Caco-2 (cell line): ENCODE measurements around the gene RNLS. TPM values are rescaled to one million over a fixed set of nuclear protein-coding genes. Genes with fewer than 3 reads are reported as not detected.
A peak's percentile ranks its signal among the peaks of the same experiment; 100 is the strongest.

Experiments used
- BruUV-seq: library from RNA; stranded (reverse); fragments of 400-500 nt; replicated peaks from 2 replicates; lab custom pipeline; 2021; lab: Mats Ljungman, UMichigan
- CTCF ChIA-PET: fragments of 300-600 bp; sonication (Branson Sonifier 250); formaldehyde crosslinking; loops from one replicate; lab custom pipeline; 2022; ENCODE audit warnings: antibody characterized with exemption; lab: Charles Lee
- POLR2A ChIA-PET: fragments of 300-600 bp; sonication (Branson Sonifier 250); formaldehyde crosslinking; loops from one replicate; lab custom pipeline; 2022; ENCODE audit warnings: antibody characterized with exemption; lab: Charles Lee
- DNase-seq, 2 experiments: peaks; one replicate each; pipeline versions ENCODE4 v3.0.0 to v3.0.0-alpha.2; 2020 to 2022
- H3K27me3 ChIP-seq: replicated peaks from 2 replicates; pipeline ENCODE4 v1.6.0; 2011; ENCODE audit warnings: low read length; ENCODE audit not compliant: control insufficient read depth, insufficient read depth
- H3K36me3 ChIP-seq: 2 replicates; pipeline ENCODE4 v1.5.1; 2011; ENCODE audit warnings: low read length; ENCODE audit not compliant: control insufficient read depth, insufficient read depth
- H3K4me1 ChIP-seq: fragments of 250-450 bp; sonication (Bioruptor Pico); 2 replicates; pipeline ENCODE4 v1.5.1; 2020; ENCODE audit warnings: mild to moderate bottlenecking
- H3K4me3 ChIP-seq: 2 replicates; pipeline ENCODE4 v1.5.1; 2011; ENCODE audit warnings: low read depth, mild to moderate bottlenecking, control low read depth, low read length
- H3K9me3 ChIP-seq: fragments of 250-450 bp; sonication (Bioruptor Pico); 2 replicates; pipeline ENCODE4 v1.5.1; 2020; ENCODE audit warnings: mild to moderate bottlenecking, moderate library complexity
- H3K27ac Mint-ChIP-seq: one replicate; pipeline ENCODE4 v1.8.0; 2022; ENCODE audit warnings: mixed read lengths; ENCODE audit not compliant: unreplicated experiment
- H3K27me3 Mint-ChIP-seq: one replicate; pipeline ENCODE4 v1.8.0; 2022; ENCODE audit warnings: mixed read lengths; ENCODE audit not compliant: insufficient read depth, unreplicated experiment
- H3K36me3 Mint-ChIP-seq: one replicate; pipeline ENCODE4 v1.8.0; 2022; ENCODE audit warnings: mild to moderate bottlenecking, mixed read lengths; ENCODE audit not compliant: insufficient read depth, unreplicated experiment
- H3K4me1 Mint-ChIP-seq: one replicate; pipeline ENCODE4 v1.8.0; 2022; ENCODE audit warnings: low read depth, mixed read lengths; ENCODE audit not compliant: unreplicated experiment
- H3K4me3 Mint-ChIP-seq: one replicate; pipeline ENCODE4 v1.8.0; 2022; ENCODE audit warnings: mild to moderate bottlenecking, moderate library complexity, mixed read lengths; ENCODE audit not compliant: unreplicated experiment
- H3K9me3 Mint-ChIP-seq: one replicate; pipeline ENCODE4 v1.8.0; 2022; ENCODE audit warnings: mixed read lengths; ENCODE audit not compliant: unreplicated experiment
- CTCF ChIP-seq, 2 experiments: fragments of 200-600 bp in 1 of 2; IDR thresholded peaks; 1 replicate in 1 of 2; 2 replicates in 1 of 2; pipeline versions ENCODE4 v1.5.1 to v1.8.0; 2011 to 2022; ENCODE audit warnings: antibody characterized with exemption in 1 of 2, control low read depth in 1 of 2, inconsistent platforms in 1 of 2, low read depth in 1 of 2, low read length in 1 of 2, mild to moderate bottlenecking in 1 of 2, moderate library complexity in 1 of 2; ENCODE audit not compliant: insufficient read depth in 1 of 2, severe bottlenecking in 1 of 2, unreplicated experiment in 1 of 2
- intact Hi-C: fragments of 100-400 bp; cut with micrococcal nuclease; formaldehyde crosslinking; loops from one replicate; pipeline ENCODE4 v1.10.0; 2022; ENCODE audit not compliant: unreplicated experiment
- total RNA-seq: library from RNA; stranded (reverse); gene quantifications from 2 replicates; pipeline ENCODE4 v1.2.3, GENCODE V29; 2022

RNLS gene
- total RNA-seq, 1 experiment from 2014 or later, result 5.7 TPM

- peaks cover 9% of the 10 kb centered on the region for H3K27me3 Mint-ChIP-seq
Observed at GRCh38 chr10:88582411-88582805, 710 bp downstream of the RNLS start.

GRCh38 chr10:88565072-88565471, 18.0 kb downstream of the RNLS start:
- peak; percentile 36 to 37 for TF ChIP-seq CTCF (IDR thresholded peaks at IDR 0.05; ENCODE audit: insufficient read depth in 1 of 2, low read depth in 1 of 2, low read length in 1 of 2, severe bottlenecking in 1 of 2, unreplicated experiment in 1 of 2)
- Mint-ChIP-seq H3K36me3 (no peaks in the 10 kb centered on the region), H3K27me3 (no peaks in the 10 kb centered on the region), H3K9me3 (no peaks in the 10 kb centered on the region), H3K4me3 (no peak overlapping the region), H3K4me1 (no peaks in the 10 kb centered on the region), H3K27ac (no peak overlapping the region)
- Histone ChIP-seq H3K4me1 (no peaks in the 10 kb centered on the region), H3K36me3 (no peaks in the 10 kb centered on the region), H3K4me3 (no peak overlapping the region), H3K9me3 (no peaks in the 10 kb centered on the region), H3K27me3 (no peaks in the 10 kb centered on the region)
- BruUV-seq, result no TSS peak
- no peak for DNase-seq
- intact Hi-C loops, result loop anchor here (1.0 to 2.0 kb wide), 5 partner anchors 124 to 367 kb away; no protein-coding TSS in a partner anchor
- CTCF ChIA-PET, result interaction anchor here (0.6 to 2.1 kb wide), 7 partner anchors 14 to 662 kb away, joined by 3 to 16 read pairs (median 5); partner anchors contain the start of gene RNLS
- POLR2A ChIA-PET, result no interaction called here

More at GRCh38 chr10:88582411-88582805, 710 bp downstream of the RNLS start:
- H3K27me3 ChIP-seq, result no peaks in the 10 kb centered on the region
- H3K9me3 ChIP-seq, result no peaks in the 10 kb centered on the region
- H3K27ac Mint-ChIP-seq, result no peak overlapping the region
- ChIA-PET CTCF (interaction anchor here (0.7 to 1.4 kb wide), 6 partner anchors 15 to 737 kb away, joined by 3 to 16 read pairs (median 3); no protein-coding TSS in a partner anchor), POLR2A (interaction anchor here (1.4 kb wide), 1 partner anchor 10 kb away, joined by 4 read pairs; no protein-coding TSS in a partner anchor)
- H3K4me1 ChIP-seq, result no peaks in the 10 kb centered on the region
- H3K4me1 Mint-ChIP-seq, result peaks cover 7% of the 10 kb centered on the region
- intact Hi-C loops, result loop anchor here (5.0 kb wide), 2 partner anchors 210 to 230 kb away; no protein-coding TSS in a partner anchor
- BruUV-seq, result no TSS peak
- H3K9me3 Mint-ChIP-seq, result no peaks in the 10 kb centered on the region
- DNase-seq, result no peak
- H3K4me3 Mint-ChIP-seq, result peak overlapping the region; percentile 88
- H3K36me3 Mint-ChIP-seq, result peaks cover 7% of the 10 kb centered on the region
- TF ChIP-seq CTCF (IDR thresholded peaks at IDR 0.05; ENCODE audit: insufficient read depth in 1 of 2, low read depth in 1 of 2, low read length in 1 of 2, severe bottlenecking in 1 of 2, unreplicated experiment in 1 of 2), result no peak
- no peaks in the 10 kb centered on the region for H3K36me3 ChIP-seq
- H3K4me3 ChIP-seq, result peak overlapping the region; percentile 74

GRCh38 chr10:88562152-88562551, 21.0 kb downstream of the RNLS start:
- no peak overlapping the region for H3K4me3 Mint-ChIP-seq
- Histone ChIP-seq H3K4me3 (no peak overlapping the region), H3K36me3 (no peaks in the 10 kb centered on the region), H3K4me1 (no peaks in the 10 kb centered on the region), H3K27me3 (no peaks in the 10 kb centered on the region), H3K9me3 (no peaks in the 10 kb centered on the region)
- CTCF ChIA-PET, result no interaction called here
- no peak for DNase-seq
- no TSS peak for BruUV-seq
- no peaks in the 10 kb centered on the region for H3K36me3 Mint-ChIP-seq
- H3K27me3 Mint-ChIP-seq, result peaks cover 4% of the 10 kb centered on the region
- no peaks in the 10 kb centered on the region for H3K9me3 Mint-ChIP-seq
- intact Hi-C loops, result no loop called here
- TF ChIP-seq CTCF (IDR thresholded peaks at IDR 0.05; ENCODE audit: insufficient read depth in 1 of 2, low read depth in 1 of 2, low read length in 1 of 2, severe bottlenecking in 1 of 2, unreplicated experiment in 1 of 2), result no peak
- no peaks in the 10 kb centered on the region for H3K4me1 Mint-ChIP-seq
- H3K27ac Mint-ChIP-seq, result no peak overlapping the region
- POLR2A ChIA-PET, result no interaction called here
